GM18907 (cell line): Measurements from ENCODE around the gene DELE1.

Source experiments
- ATAC-seq: cut with Tn5 transposase; IDR thresholded peaks from one replicate; pipeline ENCODE4 v1.9.1; 2021; ENCODE audit warnings: mild to moderate bottlenecking, moderate library complexity; ENCODE audit not compliant: unreplicated experiment

Gene DELE1

GRCh38 chr5:141952020-141952419, 28.3 kb downstream of the DELE1 start:
- no peak for ATAC-seq

- no peak for ATAC-seq
Measured at GRCh38 chr5:141954194-141954593, 30.5 kb downstream of the DELE1 start.

GRCh38 chr5:141957367-141957996, 33.8 kb downstream of the DELE1 start:
- no peak for ATAC-seq

- no peak for ATAC-seq
Measured at GRCh38 chr5:141958113-141958512, 34.4 kb downstream of the DELE1 start, which contains the start of gene PCDH12. TSS of gene PCDH12 (minus strand) at chr5:141958202. CDS start at chr5:141957851, 351 bp downstream.

- no peak for ATAC-seq
Measured at GRCh38 chr5:141958546-141959172, 35.0 kb downstream of the DELE1 start.

- no peak for ATAC-seq
Measured at GRCh38 chr5:141960018-141960417, 36.3 kb downstream of the DELE1 start.

- ATAC-seq: peak; percentile 90
Measured at GRCh38 chr5:141960449-141961323, 37.0 kb downstream of the DELE1 start.

GRCh38 chr5:141961466-141961865, 37.8 kb downstream of the DELE1 start:
- no peak for ATAC-seq

- no peak for ATAC-seq
Measured at GRCh38 chr5:141963701-141964100, 40.0 kb downstream of the DELE1 start.

- ATAC-seq: no peak
Measured at GRCh38 chr5:141965071-141965470, 41.4 kb downstream of the DELE1 start.

- no peak for ATAC-seq
Measured at GRCh38 chr5:141966275-141966962, 42.7 kb downstream of the DELE1 start.

GRCh38 chr5:141966963-141967333, 43.3 kb downstream of the DELE1 start:
- ATAC-seq: no peak

- ATAC-seq: peak; percentile 92
Measured at GRCh38 chr5:141968914-141969608, 45.4 kb downstream of the DELE1 start, which contains the start of gene RNF14. TSS of gene RNF14 (plus strand) at chr5:141969105. CDS start at chr5:141973589, 4,484 bp downstream.

- peak; percentile 63 for ATAC-seq
Measured at GRCh38 chr5:141969783-141970771, 46.4 kb downstream of the DELE1 start.

GRCh38 chr5:141973871-141974595, 50.4 kb downstream of the DELE1 start:
- ATAC-seq: no peak

- no peak for ATAC-seq
Measured at GRCh38 chr5:141976176-141976575, 52.5 kb downstream of the DELE1 start.

- ATAC-seq: no peak
Measured at GRCh38 chr5:141978389-141978788, 54.7 kb downstream of the DELE1 start.

- no peak for ATAC-seq
Measured at GRCh38 chr5:141982626-141983025, 59.0 kb downstream of the DELE1 start.

GRCh38 chr5:141986072-141986471, 62.4 kb downstream of the DELE1 start:
- ATAC-seq: no peak
